ENCODE measurements around the gene MAD1L1.

MAD1L1 gene

DNA sequence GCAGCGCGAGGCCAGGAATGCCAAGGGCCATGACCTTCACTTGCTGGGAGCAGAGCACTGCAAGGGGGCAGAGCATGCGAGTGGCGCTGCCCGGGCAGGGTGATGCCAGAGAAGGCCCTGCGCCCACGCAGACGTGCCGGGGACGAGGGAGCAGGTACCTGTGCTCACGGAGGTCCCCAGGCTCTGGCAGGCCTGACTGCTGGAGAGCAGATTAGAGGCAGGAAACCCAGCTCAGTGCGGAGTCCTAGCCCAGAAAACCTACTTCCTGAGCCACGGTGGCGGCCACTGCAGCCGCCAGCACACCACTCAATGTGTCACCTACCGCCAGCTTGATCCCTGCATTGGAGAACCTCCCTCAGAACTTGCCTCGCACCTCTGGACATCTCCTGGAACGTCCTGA lies 148.4 kb downstream of the MAD1L1 start:
- Histone ChIP-seq H3K9ac (ENCODE audit: low read depth, low read length) (no peak overlapping the region), H3K36me3 (ENCODE audit: insufficient read depth, low read depth, low read length) (no peaks in the 10 kb centered on the region), H3K4me1 (ENCODE audit: insufficient read depth, low read length) (no peaks in the 10 kb centered on the region; the same call in 1 of the 2 replicates), H3K27me3 (ENCODE audit: insufficient read depth, low read length) (no peaks in the 10 kb centered on the region), H3K9me3 (ENCODE audit: insufficient read depth, low read depth, low read length) (no peaks in the 10 kb centered on the region), H3K27ac (ENCODE audit: low read length) (no peak overlapping the region), H3K4me3 (ENCODE audit: low read length) (no peak overlapping the region)

DNA sequence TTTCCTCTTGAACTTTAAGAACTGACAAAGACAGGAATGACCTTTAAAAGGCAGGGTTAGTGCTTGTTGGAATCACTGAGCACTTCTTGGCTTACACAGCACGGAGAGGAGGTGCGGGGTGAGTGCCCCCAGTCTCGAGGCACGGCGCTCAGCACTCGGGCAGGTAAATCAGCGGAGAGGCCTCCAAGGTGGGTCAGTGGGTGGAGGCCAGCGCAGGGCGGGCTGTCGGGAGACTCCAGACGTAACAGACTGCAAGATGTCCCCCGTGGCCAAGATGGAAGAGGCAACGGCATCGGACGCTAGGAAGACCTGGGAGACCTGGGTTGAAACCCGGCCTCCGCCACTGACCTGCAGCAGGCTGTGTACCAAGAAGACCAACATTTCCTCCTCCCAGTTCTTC lies 149.4 kb downstream of the MAD1L1 start:
- Histone ChIP-seq H3K27ac (ENCODE audit: low read length) (no peak overlapping the region), H3K27me3 (ENCODE audit: insufficient read depth, low read length) (no peaks in the 10 kb centered on the region), H3K4me3 (ENCODE audit: low read length) (no peak overlapping the region), H3K36me3 (ENCODE audit: insufficient read depth, low read depth, low read length) (no peaks in the 10 kb centered on the region), H3K9me3 (ENCODE audit: insufficient read depth, low read depth, low read length) (no peaks in the 10 kb centered on the region), H3K9ac (ENCODE audit: low read depth, low read length) (no peak overlapping the region), H3K4me1 (ENCODE audit: insufficient read depth, low read length) (no peaks in the 10 kb centered on the region; the same call in 1 of the 2 replicates)

DNA sequence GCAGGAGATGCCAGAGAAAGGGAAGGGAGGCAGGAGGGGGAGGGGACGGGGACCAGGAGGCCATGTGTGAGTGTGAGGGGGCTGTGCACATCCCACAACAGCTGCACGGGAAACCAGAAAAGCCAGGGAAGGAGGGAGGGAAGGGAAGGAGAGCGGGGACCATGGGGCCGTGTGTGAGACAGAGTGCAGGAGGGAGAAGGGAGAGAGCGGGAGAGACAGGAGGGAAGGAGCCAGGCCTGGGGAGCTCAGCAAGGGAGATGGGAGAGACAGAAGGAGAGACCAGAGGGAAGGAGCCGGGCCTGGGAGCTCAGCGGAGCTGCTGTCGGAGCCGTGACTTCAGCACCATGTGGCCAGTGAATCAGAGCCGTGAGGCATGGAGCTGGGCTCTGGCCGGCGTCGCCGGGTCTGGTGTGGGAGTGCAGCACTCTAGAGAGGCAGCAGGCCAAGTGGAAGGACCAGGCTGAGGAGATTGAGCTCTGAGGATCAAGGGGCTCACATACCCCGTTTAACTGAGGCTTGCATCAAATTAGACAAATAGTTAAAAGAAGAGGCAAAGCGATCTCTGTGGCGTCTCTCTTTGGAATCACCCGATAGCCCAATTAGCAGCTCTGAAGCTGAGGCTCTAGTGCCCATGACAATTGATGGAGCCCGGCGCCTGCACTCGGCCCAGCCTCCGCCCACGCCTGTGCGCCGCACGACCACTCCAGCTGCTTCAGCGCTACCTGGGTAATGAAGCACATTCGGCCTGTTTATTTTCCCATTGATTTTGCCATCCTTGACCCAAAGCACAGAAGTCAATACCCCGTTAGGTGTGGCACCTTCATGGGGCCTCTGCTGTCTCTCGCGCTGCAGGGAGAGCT lies 150.4 kb downstream of the MAD1L1 start:
- Histone ChIP-seq H3K4me1 (ENCODE audit: insufficient read depth, low read length) (no peaks in the 10 kb centered on the region; the same call in 1 of the 2 replicates), H3K27ac (ENCODE audit: low read length) (no peak overlapping the region), H3K36me3 (ENCODE audit: insufficient read depth, low read depth, low read length) (0 out of 2 replicates have a peak, but pooled peaks cover under 1% of the 10 kb centered on the region), H3K9me3 (ENCODE audit: insufficient read depth, low read depth, low read length) (no peaks in the 10 kb centered on the region), H3K9ac (ENCODE audit: low read depth, low read length) (no peak overlapping the region), H3K4me3 (ENCODE audit: low read length) (no peak overlapping the region), H3K27me3 (ENCODE audit: insufficient read depth, low read length) (no peaks in the 10 kb centered on the region)

DNA sequence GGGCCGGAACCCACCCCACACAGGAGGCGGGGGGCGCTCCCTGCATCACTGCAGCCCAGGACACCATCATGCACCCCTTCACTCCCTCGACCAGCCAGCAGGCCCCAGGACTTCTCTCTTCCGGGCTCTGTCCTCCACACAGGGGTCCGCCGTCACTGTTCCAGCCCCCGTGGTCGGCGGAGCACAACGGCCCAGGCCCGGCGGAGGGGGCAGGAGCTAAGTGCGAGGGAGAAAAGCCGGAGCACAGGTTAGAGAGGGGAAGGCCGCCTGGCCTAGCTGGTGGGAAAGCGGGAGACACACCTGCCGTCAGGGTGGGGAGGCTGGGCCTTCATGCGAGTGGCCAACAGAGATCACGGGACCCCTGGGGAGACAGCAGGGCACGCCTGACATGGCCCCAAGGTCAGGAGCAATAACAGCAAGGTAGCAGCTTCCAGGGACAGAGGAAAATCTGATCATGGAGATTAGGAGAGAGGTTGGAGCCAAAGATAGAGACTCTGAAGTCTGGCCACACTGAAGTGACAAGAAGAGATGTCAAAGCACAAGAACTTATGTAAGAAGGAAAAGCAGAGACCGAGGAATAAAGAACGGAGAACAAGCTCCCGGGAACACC lies 151.1 kb downstream of the MAD1L1 start:
- Histone ChIP-seq H3K36me3 (ENCODE audit: insufficient read depth, low read depth, low read length) (peaks cover 7% of the 10 kb centered on the region; the same call in 1 of the 2 replicates), H3K4me3 (ENCODE audit: low read length) (no peak overlapping the region), H3K9me3 (ENCODE audit: insufficient read depth, low read depth, low read length) (no peaks in the 10 kb centered on the region), H3K27me3 (ENCODE audit: insufficient read depth, low read length) (no peaks in the 10 kb centered on the region), H3K4me1 (ENCODE audit: insufficient read depth, low read length) (no peaks in the 10 kb centered on the region; the same call in 1 of the 2 replicates), H3K27ac (ENCODE audit: low read length) (no peak overlapping the region), H3K9ac (ENCODE audit: low read depth, low read length) (no peak overlapping the region)

DNA sequence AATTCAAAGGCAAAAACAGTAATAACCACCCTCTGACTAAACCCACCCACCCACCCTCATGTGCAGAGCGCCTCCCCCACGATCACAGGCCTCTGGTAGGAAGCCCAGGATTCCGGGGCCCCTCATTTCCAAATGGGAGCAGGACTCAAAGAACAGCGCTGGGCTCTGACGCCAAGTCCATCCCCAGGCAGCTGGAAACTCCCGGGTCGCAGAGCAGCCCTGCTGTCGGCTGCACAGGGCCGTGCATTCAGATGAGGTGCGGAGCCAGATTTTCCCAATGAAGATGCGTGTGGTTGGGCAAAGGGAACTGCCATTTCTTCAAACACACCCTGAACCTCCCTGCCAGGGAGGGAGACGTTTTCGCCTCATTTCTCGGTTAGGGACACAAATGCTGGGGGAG lies 152.3 kb downstream of the MAD1L1 start:
- Histone ChIP-seq H3K9me3 (ENCODE audit: insufficient read depth, low read depth, low read length) (no peaks in the 10 kb centered on the region), H3K4me1 (ENCODE audit: insufficient read depth, low read length) (no peaks in the 10 kb centered on the region; the same call in 1 of the 2 replicates), H3K4me3 (ENCODE audit: low read length) (no peak overlapping the region), H3K27me3 (ENCODE audit: insufficient read depth, low read length) (no peaks in the 10 kb centered on the region), H3K9ac (ENCODE audit: low read depth, low read length) (no peak overlapping the region), H3K36me3 (ENCODE audit: insufficient read depth, low read depth, low read length) (peaks cover 11% of the 10 kb centered on the region; the same call in 1 of the 2 replicates), H3K27ac (ENCODE audit: low read length) (no peak overlapping the region)

DNA sequence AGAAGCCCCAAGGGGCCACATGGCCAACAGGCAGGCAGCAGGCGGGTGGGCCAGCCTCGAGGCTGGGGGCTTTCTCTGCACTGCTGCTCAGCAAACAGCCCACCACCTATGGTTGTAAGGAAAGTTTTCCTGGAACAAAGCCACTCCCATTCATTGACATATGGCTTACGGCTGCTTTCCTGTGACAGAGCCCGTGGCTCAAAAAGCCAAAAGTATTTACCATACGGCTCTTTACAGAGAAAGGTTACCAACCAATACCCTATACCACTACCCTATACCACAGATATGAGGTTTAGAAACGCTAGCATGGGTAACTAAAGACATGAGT lies 152.7 kb downstream of the MAD1L1 start:
- Histone ChIP-seq H3K36me3 (ENCODE audit: insufficient read depth, low read depth, low read length) (peaks cover 11% of the 10 kb centered on the region; the same call in 1 of the 2 replicates), H3K4me3 (ENCODE audit: low read length) (no peak overlapping the region), H3K27me3 (ENCODE audit: insufficient read depth, low read length) (no peaks in the 10 kb centered on the region), H3K4me1 (ENCODE audit: insufficient read depth, low read length) (no peaks in the 10 kb centered on the region; the same call in 1 of the 2 replicates), H3K9ac (ENCODE audit: low read depth, low read length) (no peak overlapping the region), H3K9me3 (ENCODE audit: insufficient read depth, low read depth, low read length) (no peaks in the 10 kb centered on the region), H3K27ac (ENCODE audit: low read length) (no peak overlapping the region)

DNA sequence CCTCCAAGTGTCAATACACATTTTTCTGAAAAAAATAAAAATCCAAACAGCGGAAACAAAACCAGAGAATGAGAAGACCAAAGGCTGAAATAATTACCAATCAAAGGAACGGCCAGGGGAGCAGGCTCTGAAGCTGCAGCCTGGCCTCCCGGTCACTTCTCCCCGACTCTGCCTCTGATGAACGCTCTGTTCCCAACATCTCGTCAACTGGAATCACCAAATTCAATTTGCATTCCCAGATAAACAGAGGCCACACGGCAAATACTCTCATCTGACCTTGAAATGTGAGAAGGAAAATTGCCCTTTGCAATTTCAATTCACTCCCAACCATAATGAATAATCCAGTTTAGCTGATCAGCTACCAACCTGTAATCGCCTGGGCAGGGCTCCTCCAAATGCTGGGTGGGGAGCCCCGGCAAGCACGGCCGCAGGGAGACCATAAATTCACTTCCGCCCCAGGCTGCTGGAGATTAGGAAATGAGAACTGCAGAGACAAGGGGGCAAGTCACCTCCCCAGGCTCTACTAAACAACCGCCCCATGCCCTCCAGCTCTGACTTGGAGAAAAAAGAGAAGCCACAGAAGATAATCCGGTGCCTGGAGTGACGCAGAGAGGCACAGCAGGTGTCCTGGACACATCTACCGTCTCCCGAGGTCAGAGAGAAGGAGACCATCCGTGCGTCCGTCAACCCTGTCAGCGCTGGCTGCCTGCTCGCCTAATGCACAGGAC lies 153.2 kb downstream of the MAD1L1 start:
- no peak overlapping the region for H3K4me3 ChIP-seq (ENCODE audit: low read length)

DNA sequence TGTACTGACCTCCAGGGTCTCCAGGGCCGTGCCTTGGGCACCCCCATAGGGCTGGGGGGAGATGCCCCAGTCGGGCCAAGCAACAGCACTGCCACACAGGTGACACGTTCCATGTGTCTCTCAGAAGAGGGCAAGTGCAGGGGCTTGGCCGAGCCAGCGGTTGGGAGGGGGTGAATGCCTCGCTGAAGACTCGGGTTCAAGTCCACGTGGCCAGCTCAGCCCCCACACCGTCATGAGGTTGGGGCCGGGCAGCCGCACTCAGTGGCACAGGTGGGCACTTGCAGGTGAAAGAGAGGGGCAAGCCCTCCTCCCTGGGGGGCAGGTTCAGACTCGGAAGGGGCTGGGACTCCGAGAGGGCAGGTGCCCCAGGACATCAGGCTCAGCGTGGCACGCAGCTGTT lies 153.8 kb downstream of the MAD1L1 start:
- H3K9me3 ChIP-seq (ENCODE audit: insufficient read depth, low read depth, low read length), result no peaks in the 10 kb centered on the region
- no peak overlapping the region for H3K4me3 ChIP-seq (ENCODE audit: low read length)
- no peaks in the 10 kb centered on the region; the same call in 1 of the 2 replicates for H3K4me1 ChIP-seq (ENCODE audit: insufficient read depth, low read length)
- peaks cover 11% of the 10 kb centered on the region; the same call in 1 of the 2 replicates for H3K36me3 ChIP-seq (ENCODE audit: insufficient read depth, low read depth, low read length)
- no peak overlapping the region for H3K27ac ChIP-seq (ENCODE audit: low read length)
- H3K9ac ChIP-seq (ENCODE audit: low read depth, low read length), result no peak overlapping the region
- no peaks in the 10 kb centered on the region for H3K27me3 ChIP-seq (ENCODE audit: insufficient read depth, low read length)

More for the DNA sequence above, 153.2 kb downstream of the MAD1L1 start:
- peaks cover 11% of the 10 kb centered on the region; the same call in 1 of the 2 replicates for H3K36me3 ChIP-seq (ENCODE audit: insufficient read depth, low read depth, low read length)
- no peaks in the 10 kb centered on the region for H3K27me3 ChIP-seq (ENCODE audit: insufficient read depth, low read length)
- no peak overlapping the region for H3K9ac ChIP-seq (ENCODE audit: low read depth, low read length)
- H3K9me3 ChIP-seq (ENCODE audit: insufficient read depth, low read depth, low read length), result no peaks in the 10 kb centered on the region
- H3K27ac ChIP-seq (ENCODE audit: low read length), result no peak overlapping the region
- no peaks in the 10 kb centered on the region; the same call in 1 of the 2 replicates for H3K4me1 ChIP-seq (ENCODE audit: insufficient read depth, low read length)

DNA sequence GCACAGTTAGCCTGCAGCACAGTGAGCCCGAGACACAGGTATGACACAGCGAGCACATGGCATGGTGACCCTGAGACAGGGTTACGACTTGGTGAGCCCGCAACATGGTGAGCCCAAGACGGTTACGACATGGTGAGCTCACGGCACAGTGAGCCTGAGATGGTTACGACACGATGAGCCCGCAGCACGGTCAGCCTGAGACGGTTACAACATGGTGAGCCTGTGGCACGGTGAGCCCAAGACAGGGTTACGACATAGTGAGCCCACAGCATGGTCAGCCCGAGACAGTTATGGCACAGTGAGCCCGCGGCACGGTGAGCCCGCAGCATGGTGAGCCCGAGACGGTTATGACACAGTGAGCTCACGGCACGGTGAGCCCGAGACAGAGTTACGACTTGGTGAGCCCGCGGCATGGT lies 156.1 kb downstream of the MAD1L1 start:
- Histone ChIP-seq H3K4me3 (ENCODE audit: low read length) (no peak overlapping the region), H3K27me3 (ENCODE audit: insufficient read depth, low read length) (no peaks in the 10 kb centered on the region), H3K9me3 (ENCODE audit: insufficient read depth, low read depth, low read length) (no peaks in the 10 kb centered on the region), H3K9ac (ENCODE audit: low read depth, low read length) (no peak overlapping the region; the same call in 1 of the 2 replicates), H3K36me3 (ENCODE audit: insufficient read depth, low read depth, low read length) (peaks cover 11% of the 10 kb centered on the region; the same call in 1 of the 2 replicates), H3K27ac (ENCODE audit: low read length) (no peak overlapping the region), H3K4me1 (ENCODE audit: insufficient read depth, low read length) (no peaks in the 10 kb centered on the region; the same call in 1 of the 2 replicates)

DNA sequence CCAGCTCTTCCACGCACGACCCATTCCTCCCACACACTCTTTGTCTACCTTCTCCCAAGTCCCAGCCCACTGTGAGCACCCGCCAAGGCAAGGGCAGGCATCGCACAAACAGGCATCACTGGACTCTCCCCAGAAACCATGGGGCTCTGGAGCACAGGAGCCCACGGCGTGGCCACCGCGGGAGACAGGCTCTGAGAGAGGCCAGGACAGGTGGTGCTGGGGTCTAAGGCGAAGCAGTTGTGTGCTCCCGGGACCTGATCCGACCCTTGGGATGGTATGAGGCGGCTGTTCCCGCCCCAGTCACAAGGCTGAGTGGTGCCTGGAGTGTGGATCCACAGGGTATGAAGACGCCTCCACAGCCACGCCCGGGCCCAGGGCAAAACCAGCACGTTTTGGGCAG lies 156.9 kb downstream of the MAD1L1 start:
- no peak overlapping the region for H3K27ac ChIP-seq (ENCODE audit: low read length)
- H3K27me3 ChIP-seq (ENCODE audit: insufficient read depth, low read length), result no peaks in the 10 kb centered on the region
- no peak overlapping the region for H3K9ac ChIP-seq (ENCODE audit: low read depth, low read length)
- no peaks in the 10 kb centered on the region for H3K9me3 ChIP-seq (ENCODE audit: insufficient read depth, low read depth, low read length)
- H3K36me3 ChIP-seq (ENCODE audit: insufficient read depth, low read depth, low read length), result peaks cover 11% of the 10 kb centered on the region; the same call in 1 of the 2 replicates
- H3K4me3 ChIP-seq (ENCODE audit: low read length), result no peak overlapping the region
- H3K4me1 ChIP-seq (ENCODE audit: insufficient read depth, low read length), result no peaks in the 10 kb centered on the region; the same call in 1 of the 2 replicates

DNA sequence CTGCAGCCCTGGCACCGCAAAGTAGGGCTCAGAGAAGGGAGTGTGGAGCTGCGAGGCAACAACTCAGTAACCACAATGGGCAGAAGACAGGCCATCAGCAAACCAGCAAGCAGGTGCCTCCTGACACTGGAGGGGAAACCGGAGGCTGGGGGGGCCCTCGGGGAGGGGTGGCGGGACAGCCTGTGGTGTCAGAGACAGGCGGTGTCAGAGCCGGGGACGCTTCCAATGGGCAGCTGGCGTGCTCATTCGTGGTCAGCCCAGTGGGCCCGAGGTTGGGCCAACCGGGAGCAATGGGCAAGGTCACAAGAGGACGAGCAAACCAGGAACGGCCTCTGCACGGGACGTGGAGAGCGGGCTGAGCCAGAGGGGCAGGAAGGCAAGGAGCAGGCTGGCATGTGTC lies 158.1 kb downstream of the MAD1L1 start:
- H3K9ac ChIP-seq (ENCODE audit: low read depth, low read length), result no peak overlapping the region
- H3K4me1 ChIP-seq (ENCODE audit: insufficient read depth, low read length), result no peaks in the 10 kb centered on the region; the same call in 1 of the 2 replicates
- no peak overlapping the region for H3K27ac ChIP-seq (ENCODE audit: low read length)
- H3K36me3 ChIP-seq (ENCODE audit: insufficient read depth, low read depth, low read length), result peaks cover 11% of the 10 kb centered on the region; the same call in 1 of the 2 replicates
- no peak overlapping the region for H3K4me3 ChIP-seq (ENCODE audit: low read length)
- no peaks in the 10 kb centered on the region for H3K9me3 ChIP-seq (ENCODE audit: insufficient read depth, low read depth, low read length)
- no peaks in the 10 kb centered on the region for H3K27me3 ChIP-seq (ENCODE audit: insufficient read depth, low read length)
